Stimulated activated CD8-positive, alpha-beta memory T cell treated with anti-CD3 and anti-CD28 coated beads, Interleukin-4, amount 100 ng/mL, for 1 hour (primary cell): Measurements from ENCODE around the gene DYTN.

Experiments
- DNase-seq, 2 donors: peaks; one replicate each; pipeline ENCODE4 v3.0.0-alpha.2; 2020; ENCODE audit warnings: low read depth in 2 of 2, low spot score in 1 of 2

The DYTN gene

DNA sequence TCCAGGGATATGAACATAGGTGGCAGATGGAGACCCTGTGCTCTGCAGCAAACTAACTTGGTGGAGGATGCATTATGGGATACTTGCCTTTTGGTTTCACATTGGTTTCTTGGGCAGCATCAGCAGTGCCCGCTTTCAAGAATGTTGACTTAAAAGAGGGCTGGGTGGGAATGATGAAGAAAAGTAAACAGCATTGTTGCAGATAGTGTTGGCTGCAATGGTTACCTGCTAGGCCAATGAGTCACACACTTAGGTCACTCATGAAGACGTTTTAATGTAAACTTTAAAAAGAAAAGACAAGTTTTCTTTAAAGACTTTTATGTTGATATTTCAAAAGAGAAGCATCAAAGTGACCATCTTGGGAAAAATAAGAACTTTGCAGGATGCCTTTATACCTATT lies 102.0 kb downstream of the DYTN start:
- no peak for DNase-seq

DNA sequence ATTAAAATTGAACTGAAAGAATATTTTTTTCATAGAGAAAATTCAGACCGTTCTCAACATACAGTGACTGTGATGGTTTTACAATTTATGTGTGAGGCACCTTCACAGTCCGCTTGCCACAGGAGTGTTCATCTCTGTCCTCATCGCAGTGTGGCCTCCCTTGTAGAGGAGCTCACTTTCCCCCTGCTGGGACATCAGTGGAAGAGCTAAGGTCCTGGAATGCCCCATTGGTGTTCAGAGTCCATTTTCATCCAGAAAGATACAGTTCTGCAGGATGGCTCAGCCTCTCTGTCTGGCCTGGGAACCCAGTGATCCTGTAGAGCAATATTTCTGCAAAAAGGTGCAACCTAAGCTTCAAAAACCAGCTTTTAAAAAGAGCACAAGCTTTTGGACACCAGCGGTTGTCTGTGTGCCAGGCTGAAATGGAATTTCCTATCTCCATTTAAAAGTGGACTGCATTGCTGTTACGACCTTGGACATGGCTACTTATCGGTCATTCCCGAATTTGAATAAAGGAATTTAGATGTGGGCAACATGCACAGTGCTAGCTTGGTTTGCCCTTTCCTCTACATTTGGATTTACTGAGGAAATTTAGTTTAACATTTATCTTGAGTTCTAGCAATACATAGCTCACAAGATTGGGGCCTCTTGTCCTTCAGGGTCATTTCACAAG lies 102.6 kb downstream of the DYTN start:
- no peak for DNase-seq

DNA sequence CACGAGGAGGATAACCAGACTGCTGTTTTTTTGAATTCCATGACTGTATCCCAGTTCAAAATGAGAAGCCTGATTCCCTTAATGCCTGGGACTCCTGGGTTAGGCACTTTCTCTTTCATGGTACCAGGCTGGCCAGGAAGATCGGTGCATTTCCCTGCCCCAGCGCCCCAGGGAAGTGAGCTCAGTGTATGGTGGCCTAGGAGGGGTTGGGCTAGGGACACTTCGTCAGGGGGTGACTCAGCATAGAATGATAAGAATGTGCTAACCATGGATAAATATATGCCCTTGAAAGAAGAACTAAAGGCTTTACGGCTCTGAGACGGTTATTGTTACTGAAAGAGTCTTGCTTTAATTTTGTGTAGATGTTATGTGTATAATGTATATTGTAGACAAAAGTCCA lies 103.4 kb downstream of the DYTN start:
- no peak for DNase-seq

DNA sequence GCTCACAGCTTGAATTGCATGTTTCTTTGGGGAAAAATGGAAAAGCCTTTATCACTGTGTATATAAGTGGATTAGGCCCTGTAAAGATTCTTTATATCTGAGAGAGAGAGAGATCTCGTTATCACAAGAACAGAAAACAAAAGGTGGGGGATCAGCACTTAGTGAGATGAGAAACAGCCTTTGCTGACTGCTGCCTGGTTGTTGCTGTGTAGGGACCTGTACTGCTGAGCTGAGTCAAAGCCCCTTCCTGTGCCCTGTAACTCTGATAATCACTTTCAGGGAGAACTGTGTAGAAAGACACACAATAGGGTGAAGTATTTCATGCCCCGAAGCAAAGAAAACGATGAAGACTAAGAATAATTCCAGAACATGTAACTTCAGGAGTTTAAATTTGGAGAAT lies 106.5 kb downstream of the DYTN start:
- no peak for DNase-seq

DNA sequence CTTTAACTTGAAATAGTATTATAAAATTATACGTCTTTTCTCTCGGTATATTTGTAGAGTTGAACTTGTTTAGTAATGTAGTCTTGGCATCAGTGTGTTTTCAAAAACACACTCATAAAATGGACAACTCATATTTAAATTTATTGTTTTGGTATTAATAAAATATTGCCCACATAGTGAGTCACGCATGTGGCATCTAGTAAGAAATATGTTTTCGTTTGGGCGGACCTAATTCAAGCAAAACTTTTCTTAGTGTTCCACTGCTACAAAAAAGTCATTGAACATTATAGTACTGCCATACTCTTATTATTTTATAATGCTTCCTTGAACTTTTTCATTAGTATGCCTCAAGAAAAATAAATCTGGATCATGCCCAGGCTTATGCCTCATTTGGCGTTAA lies 107.0 kb downstream of the DYTN start:
- DNase-seq, result no peak

DNA sequence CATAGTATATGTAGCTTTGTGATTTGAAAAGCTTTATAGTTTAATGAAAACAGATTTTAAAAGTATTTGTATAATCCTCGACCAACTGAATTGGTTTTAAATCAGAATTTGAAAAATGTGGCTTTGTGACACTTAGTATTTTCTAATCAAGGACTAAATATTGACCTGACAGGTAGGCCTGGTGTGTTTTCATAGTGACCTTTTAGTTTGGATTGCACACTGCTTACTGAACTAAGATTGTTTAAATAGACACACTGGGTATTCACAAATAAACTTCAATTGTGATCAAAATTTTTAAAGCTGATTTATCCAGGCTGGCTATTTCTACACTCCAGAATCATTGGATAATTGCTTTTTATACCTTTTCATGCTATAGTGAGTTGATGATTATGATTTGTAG lies 107.7 kb downstream of the DYTN start:
- DNase-seq, result no peak

- DNase-seq, result no peak
These were observed 115.0 kb downstream of the DYTN start for GRCh38 chr2:206603243-206603642.
